Non-pigmented ciliary epithelial cell (primary cell): ENCODE measurements around the gene HCN4.

ENCODE experiments used
- DNase-seq: peaks from one replicate; pipeline ENCODE4 v3.0.0-alpha.2; 2010; ENCODE audit warnings: low read depth

The HCN4 gene

DNA sequence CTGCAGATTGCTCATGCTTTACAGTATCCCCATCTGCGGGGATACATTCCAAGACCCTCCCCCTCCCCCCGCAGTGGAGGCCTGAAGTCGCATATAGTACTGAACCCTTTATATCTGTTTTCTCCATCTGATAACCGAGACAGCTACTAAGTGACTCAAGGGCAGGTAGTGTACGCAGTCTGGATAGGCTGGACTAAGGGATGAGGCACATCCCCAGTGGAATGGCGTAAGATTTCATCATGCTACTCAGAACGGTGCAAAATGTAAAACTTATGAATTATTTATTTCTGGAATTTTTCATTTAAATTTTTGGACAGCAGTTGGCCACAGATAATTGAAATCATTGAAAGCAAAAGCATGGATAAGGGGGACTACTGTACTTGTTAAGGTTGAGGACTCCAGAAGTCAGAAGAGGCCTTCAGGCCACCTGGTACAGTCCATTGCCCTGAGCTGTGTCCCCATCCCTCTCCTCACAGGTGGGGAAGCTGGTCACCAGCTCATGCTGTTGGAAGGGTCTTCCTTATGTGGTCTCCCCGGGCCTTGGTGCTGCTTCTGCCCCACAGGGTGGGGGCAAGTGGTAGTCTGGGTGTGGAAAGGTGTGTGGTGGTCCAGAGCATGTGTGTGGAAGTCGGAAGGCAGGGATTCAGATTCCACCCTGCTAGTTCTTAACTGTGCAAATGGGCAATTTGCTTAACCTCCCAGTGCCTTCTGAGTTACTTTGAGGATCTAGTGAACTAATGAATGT, 72.0 kb downstream of the HCN4 start:
- no peak for DNase-seq

DNA sequence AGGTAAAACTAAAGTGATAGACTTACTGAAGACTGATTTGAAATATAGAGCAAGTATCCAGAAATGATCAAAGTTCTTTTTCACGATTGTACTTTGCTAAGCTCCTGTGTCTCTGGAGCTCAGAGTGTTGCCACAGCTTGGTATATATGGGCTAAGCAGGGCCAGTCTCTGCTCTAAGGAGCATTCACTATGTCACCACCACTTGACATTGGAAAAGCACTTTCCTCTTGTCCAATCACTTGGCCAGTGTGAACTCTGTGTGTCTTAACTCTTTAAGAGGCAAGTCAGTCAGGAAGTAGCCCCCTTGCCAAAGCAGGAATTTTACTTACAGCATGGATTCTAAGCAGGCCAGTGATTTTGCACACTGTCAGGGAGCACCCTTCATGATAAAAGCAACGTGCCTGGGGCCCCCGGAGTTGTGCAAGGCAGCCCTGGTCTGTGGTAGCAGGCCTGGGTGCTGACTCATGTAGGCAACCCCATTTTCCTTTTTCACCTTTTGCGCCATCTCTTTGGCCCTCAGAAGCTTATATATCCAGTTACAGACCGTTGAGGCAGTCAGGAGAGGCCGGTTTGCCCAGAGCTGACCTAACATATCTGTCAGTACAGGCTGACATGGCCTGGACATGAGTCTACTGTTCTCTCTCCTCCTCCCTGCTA, 73.0 kb downstream of the HCN4 start:
- DNase-seq = no peak

GRCh38 chr15:73293773-73294172, 75.0 kb downstream of the HCN4 start:
- no peak for DNase-seq

DNA sequence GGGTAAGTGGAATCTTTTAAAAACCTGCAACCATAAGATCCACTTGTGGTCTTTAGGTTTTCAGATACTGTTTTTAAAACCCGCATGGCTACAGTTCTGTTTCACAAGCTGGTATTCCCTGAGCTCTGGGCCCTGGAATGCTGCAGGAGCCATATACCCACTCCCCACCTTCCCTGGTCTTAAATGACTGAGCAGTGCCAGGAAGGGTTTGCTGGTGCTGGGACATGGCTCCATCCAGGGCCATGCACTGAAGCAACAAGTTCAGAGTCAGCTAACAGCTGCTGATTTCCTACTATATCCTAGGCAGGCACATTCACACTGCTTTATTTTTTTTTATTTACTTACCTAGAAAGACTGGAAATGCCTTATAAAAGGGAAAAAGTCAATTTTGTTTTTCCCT, 77.3 kb downstream of the HCN4 start:
- DNase-seq = no peak

DNA sequence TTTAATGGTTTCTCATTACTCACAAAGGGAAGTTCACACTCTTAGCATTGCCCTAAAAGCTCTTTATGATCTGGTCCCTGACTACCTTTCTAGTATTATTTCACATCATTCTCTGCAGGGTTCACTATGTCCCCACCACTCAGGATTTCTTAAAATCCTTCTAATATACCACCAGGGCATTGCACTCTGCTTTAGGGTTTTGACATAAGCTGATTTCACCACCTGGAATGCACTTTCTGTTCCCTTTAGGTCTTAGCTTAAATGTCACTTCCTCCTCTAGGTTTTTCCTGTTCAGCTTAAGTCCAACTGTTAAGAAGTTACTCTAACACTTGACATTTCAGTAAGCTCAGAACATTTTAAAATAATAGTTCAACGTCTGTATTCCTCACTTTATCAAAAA, 81.7 kb downstream of the HCN4 start:
- no peak for DNase-seq

DNA sequence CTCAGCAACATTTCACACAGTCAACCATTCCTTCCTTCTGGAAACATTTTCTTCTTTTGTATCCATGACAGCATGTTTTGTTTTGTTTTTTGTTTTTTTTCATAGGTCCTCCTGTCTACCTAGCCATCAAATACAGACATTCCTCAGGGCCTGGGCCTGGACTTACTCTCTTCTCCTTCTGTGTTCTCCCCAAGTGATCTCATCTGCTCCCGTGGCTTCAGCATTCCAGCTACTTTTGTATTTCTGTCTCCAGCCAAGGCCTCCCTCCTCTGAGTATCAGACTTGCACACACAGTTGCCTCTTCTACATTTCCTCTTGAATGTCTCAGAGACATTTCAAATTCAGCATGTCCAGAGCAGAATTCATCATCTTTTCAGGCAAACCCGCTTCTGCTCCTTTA, 82.4 kb downstream of the HCN4 start:
- DNase-seq = no peak

DNA sequence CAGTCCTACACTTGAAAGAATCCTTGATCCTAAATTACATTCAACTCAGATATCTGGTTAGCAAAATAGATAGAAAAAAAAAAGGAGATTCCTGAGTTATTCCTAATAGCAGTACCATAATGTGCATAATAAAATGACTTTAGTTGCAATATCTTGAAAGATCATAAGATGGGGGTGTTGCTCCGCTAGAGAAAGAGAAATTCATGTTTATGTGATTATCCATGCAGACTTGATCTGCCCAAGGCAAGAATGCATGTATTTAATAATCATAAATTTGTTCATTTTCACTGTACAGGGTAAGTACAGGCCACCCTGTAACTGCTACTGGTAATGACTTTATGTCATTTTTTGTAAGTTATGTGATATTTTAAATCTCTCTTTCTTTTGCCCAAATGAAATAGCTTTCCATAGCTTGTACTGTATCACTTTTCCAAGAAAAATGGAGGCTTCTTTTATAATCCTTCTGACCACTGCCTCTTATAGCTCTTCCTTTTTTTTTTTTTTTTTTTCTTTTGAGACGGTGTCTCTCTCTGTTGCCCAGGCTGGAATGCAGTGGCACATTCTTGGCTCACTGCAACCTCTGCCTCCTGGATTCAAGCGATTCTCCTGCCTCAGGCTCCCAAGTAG, 84.6 kb downstream of the HCN4 start:
- DNase-seq = peak; percentile 13

GRCh38 chr15:73283366-73283962, 85.3 kb downstream of the HCN4 start:
- DNase-seq = no peak

DNA sequence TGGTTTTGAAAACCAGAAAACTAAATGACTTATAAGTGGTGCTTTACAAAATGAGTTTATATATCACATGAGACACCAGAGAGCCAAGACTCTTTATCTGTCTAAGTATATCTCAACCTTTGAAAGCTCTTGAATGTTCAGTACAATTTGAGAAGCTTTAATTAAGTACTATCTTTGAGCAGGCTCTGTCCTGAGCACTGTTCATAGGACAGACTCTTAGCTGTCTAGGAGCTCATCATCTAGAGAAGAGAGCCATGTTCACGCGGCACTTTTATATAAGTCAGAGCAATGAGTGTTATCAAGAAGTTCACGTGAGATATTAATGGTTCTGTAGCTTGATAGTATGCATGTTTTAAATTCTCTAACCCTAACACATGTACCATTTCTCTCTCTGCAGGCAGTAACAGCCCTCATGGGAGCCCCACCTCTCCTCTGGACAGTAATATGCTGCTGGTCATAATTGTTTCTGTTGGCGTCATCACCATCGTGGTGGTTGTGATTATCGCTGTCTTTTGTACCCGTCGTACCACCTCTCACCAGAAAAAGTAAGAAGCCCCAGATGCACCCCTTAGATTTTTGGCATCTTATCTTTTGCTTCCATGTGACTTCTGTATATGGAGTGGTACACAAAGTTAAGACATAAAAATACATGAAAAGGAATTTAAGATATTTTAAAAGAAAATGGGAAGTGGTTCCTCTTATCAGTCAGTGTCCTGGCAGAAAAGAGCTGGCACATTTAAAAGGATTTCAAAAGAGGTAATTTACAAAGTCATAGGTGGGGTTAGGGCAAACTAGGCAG, 86.0 kb downstream of the HCN4 start:
- no peak for DNase-seq

- no peak for DNase-seq
These were observed 92.9 kb downstream of the HCN4 start for GRCh38 chr15:73275862-73276261.

- peak; percentile 28 for DNase-seq
These were observed 95.4 kb downstream of the HCN4 start for GRCh38 chr15:73273181-73274002.

GRCh38 chr15:73270366-73271097, 98.2 kb downstream of the HCN4 start:
- no peak for DNase-seq
